Activated CD4-positive, alpha-beta T cell treated with anti-CD3 and anti-CD28 coated beads, Interleukin-2, amount 10 ng/mL, durations not matched to agents 24 days and 14 days (primary cell): ENCODE measurements around the gene PEX11G. TPM values are rescaled to one million over a fixed set of nuclear protein-coding genes. Genes with fewer than 3 reads are reported as not detected.

Experiments used
- DNase-seq: peaks from one replicate; pipeline ENCODE4 v3.0.0; 2022
- H3K27ac Mint-ChIP-seq: one replicate; pipeline ENCODE4 v1.8.0; 2022; ENCODE audit warnings: mild to moderate bottlenecking, mixed read lengths
- H3K27me3 Mint-ChIP-seq: one replicate; pipeline ENCODE4 v1.8.0; 2022; ENCODE audit warnings: mixed read lengths
- H3K36me3 Mint-ChIP-seq: one replicate; pipeline ENCODE4 v1.8.0; 2022; ENCODE audit warnings: low read depth, mild to moderate bottlenecking, mixed read lengths
- H3K4me1 Mint-ChIP-seq: one replicate; pipeline ENCODE4 v1.8.0; 2021; ENCODE audit warnings: mixed read lengths
- H3K4me3 Mint-ChIP-seq: one replicate; pipeline ENCODE4 v1.8.0; 2022; ENCODE audit warnings: mild to moderate bottlenecking, moderate library complexity, mixed read lengths
- H3K9me3 Mint-ChIP-seq: one replicate; pipeline ENCODE4 v1.8.0; 2021; ENCODE audit warnings: mixed read lengths
- intact Hi-C: fragments of 100-400 bp; cut with micrococcal nuclease; formaldehyde crosslinking; loops from one replicate; pipeline ENCODE4 v1.15.1; 2023
- total RNA-seq: library from RNA; stranded (reverse); gene quantifications from 2 replicates; pipeline ENCODE4 v1.2.3, GENCODE V29; 2022

Gene PEX11G
- total RNA-seq, 1 donor from 2014 or later = 1.1 TPM

DNA sequence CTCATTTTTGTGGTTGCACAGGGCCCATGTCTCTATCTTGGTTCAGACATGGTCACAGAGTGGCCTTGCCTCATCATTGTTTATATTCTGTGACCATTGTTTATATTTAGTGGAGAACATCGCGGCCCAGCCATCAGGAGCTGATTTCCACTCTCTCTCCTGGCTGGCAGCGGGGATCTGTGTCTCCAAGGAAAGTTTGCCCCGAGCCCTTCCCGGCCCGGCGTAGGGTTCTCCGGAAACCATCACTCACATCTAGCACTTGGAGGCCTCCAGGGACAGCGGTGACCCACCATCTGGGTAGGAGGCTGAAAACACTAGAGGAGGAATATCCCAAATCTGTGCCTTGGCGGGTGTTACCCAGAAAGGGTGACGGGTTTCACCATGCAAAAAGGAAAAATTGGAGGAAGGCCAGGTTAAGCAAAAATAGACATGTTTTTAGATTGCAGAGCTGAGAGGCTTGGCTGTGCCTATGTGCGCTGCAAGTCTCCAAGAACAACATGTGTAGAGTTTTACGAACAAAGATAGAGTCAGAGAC, 26.3 kb upstream of the PEX11G start:
- Mint-ChIP-seq H3K27ac (peak overlapping the region; percentile 76), H3K36me3 (peaks cover 1% of the 10 kb centered on the region), H3K27me3 (peaks cover 33% of the 10 kb centered on the region), H3K4me1 (peaks cover 7% of the 10 kb centered on the region), H3K9me3 (no peaks in the 10 kb centered on the region), H3K4me3 (peak overlapping the region; percentile 78)
- intact Hi-C loops = no loop called here
- DNase-seq = no peak

- Mint-ChIP-seq H3K4me1 (peaks cover 7% of the 10 kb centered on the region), H3K4me3 (peak overlapping the region; percentile 5), H3K27ac (no peak overlapping the region), H3K36me3 (peaks cover 1% of the 10 kb centered on the region), H3K27me3 (peaks cover 33% of the 10 kb centered on the region), H3K9me3 (no peaks in the 10 kb centered on the region)
- intact Hi-C loops = no loop called here
- no peak for DNase-seq
Measured at GRCh38 chr19:7513809-7514642, 25.2 kb upstream of the PEX11G start.

- Mint-ChIP-seq H3K4me1 (peaks cover 7% of the 10 kb centered on the region), H3K27me3 (peaks cover 24% of the 10 kb centered on the region), H3K36me3 (no peaks in the 10 kb centered on the region), H3K27ac (no peak overlapping the region), H3K9me3 (no peaks in the 10 kb centered on the region), H3K4me3 (no peak overlapping the region)
- intact Hi-C loops = no loop called here
- DNase-seq = no peak
Measured at GRCh38 chr19:7512400-7512851, 23.6 kb upstream of the PEX11G start.

DNA sequence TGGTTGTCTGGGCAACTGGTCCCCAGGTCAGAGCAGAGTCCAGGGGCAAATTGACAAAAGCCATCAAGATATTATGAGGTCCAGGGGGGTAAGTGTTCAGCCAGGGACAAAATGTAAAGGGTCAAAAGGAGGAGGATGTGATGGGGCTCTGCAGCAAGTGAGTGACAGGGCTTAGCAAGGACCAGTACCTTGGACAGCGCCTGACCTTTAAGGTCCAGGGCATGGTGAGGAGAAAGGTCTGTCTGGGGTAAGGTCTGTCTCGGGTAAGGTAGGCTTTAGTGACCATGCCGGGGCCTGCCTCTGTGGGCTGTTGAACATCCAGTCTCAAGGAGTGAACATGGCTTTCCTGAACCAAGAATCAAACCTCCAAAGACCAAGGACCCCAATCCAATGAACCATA, 20.8 kb upstream of the PEX11G start:
- DNase-seq = peak; percentile 71
- Mint-ChIP-seq H3K9me3 (no peaks in the 10 kb centered on the region), H3K27me3 (peaks cover 14% of the 10 kb centered on the region), H3K27ac (no peak overlapping the region), H3K4me3 (no peak overlapping the region), H3K4me1 (peaks cover 8% of the 10 kb centered on the region), H3K36me3 (no peaks in the 10 kb centered on the region)
- intact Hi-C loops = no loop called here

DNA sequence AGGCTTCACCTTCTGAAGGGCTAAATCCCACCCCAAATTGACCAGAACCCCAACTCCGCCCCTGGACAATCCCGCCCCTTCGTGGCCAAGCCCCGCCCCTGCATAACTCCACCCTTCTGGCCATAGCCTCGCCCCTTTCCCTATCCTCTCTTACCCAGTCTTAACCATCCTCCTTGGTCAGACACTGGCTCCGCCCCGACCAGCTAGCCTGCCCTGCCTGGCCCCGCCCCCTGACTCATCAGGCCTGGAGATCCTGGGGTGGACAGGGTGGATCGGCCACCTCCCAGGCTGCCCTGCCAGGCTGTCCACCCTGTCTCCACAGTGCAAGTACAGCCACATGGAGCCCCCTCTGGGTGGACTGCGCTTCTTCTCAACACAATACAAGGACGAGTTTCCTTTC, 19.0 kb upstream of the PEX11G start:
- H3K27me3 Mint-ChIP-seq = peaks cover 11% of the 10 kb centered on the region
- peaks cover 8% of the 10 kb centered on the region for H3K4me1 Mint-ChIP-seq
- intact Hi-C loops = no loop called here
- no peak overlapping the region for H3K4me3 Mint-ChIP-seq
- no peaks in the 10 kb centered on the region for H3K36me3 Mint-ChIP-seq
- DNase-seq = peak; percentile 70
- H3K27ac Mint-ChIP-seq = no peak overlapping the region
- no peaks in the 10 kb centered on the region for H3K9me3 Mint-ChIP-seq

GRCh38 chr19:7506385-7507328, 17.8 kb upstream of the PEX11G start:
- Mint-ChIP-seq H3K27me3 (peaks cover 16% of the 10 kb centered on the region), H3K4me3 (peak overlapping the region; percentile 28), H3K4me1 (peaks cover 8% of the 10 kb centered on the region), H3K9me3 (no peaks in the 10 kb centered on the region), H3K27ac (no peak overlapping the region), H3K36me3 (no peaks in the 10 kb centered on the region)
- peak; percentile 84 for DNase-seq
- intact Hi-C loops = no loop called here

GRCh38 chr19:7505682-7506384, 17.0 kb upstream of the PEX11G start:
- H3K27ac Mint-ChIP-seq = no peak overlapping the region
- H3K4me1 Mint-ChIP-seq = peaks cover 8% of the 10 kb centered on the region
- H3K4me3 Mint-ChIP-seq = peak overlapping the region; percentile 57
- no peaks in the 10 kb centered on the region for H3K9me3 Mint-ChIP-seq
- peaks cover 21% of the 10 kb centered on the region for H3K27me3 Mint-ChIP-seq
- no peaks in the 10 kb centered on the region for H3K36me3 Mint-ChIP-seq
- intact Hi-C loops = no loop called here
- DNase-seq = no peak

DNA sequence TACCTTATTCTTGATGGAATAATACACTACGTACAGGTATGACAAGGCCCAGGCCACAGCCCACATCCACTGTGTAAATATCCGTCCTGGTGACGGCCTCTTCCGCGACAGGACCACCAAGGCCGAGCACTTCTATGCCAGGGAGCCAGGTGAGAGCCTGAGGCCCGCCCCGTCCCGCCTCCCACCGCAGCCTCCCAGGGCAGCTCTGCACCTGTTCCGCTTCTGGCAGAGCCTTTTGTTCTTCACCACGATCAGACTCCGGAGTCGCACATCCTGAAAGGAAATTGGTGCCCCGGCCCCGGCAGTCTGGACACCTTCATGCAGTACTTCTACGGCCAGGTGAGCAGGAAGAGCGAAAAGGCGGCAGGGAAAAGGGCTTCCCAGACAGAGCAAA, 16.4 kb upstream of the PEX11G start:
- H3K27me3 Mint-ChIP-seq = peaks cover 21% of the 10 kb centered on the region
- H3K4me3 Mint-ChIP-seq = peak overlapping the region; percentile 57
- H3K4me1 Mint-ChIP-seq = peaks cover 8% of the 10 kb centered on the region
- DNase-seq = no peak
- no peak overlapping the region for H3K27ac Mint-ChIP-seq
- no peaks in the 10 kb centered on the region for H3K9me3 Mint-ChIP-seq
- no peaks in the 10 kb centered on the region for H3K36me3 Mint-ChIP-seq
- intact Hi-C loops = no loop called here

DNA sequence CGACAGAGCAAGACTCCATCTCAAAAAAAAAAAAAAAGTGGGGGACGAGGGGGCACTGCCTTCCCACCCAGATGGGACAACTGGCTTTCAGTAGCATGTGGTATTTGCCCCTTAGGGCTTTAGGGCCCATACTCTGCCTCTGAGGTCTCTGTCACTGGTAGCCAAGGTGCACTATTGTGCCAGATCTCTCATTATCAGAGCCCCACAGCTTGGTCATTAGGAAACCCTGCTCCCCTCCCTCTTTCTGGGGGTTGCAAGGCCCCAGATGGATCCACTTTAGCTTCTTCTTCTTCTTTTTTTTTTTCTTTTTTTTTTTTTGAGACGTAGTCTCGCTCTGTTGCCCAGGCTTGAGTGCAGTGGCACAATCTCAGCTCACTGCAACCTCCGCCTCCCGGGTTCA, 15.8 kb upstream of the PEX11G start:
- Mint-ChIP-seq H3K36me3 (no peaks in the 10 kb centered on the region), H3K9me3 (no peaks in the 10 kb centered on the region), H3K27ac (no peak overlapping the region), H3K4me3 (no peak overlapping the region), H3K27me3 (peaks cover 25% of the 10 kb centered on the region), H3K4me1 (peaks cover 8% of the 10 kb centered on the region)
- no peak for DNase-seq
- intact Hi-C loops = no loop called here

DNA sequence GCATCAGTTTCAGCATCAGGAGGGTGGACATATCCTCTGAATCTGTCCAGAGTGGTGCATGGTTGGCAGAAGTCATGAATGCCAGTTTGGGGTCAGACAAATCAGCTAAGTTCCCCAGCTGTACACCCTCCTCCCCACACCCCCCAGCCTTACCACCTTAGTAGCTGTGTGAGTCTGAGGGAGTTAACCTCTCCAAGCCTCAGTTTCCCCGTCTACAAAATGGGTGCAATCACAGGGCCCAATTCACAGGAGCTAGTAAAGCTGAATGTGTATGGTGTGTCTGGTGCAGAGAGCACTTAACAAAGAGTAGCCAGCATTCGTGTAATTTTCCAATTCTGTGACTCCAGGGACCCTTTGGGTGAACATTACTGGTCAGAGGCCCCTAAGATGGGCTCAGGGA, 13.7 kb upstream of the PEX11G start:
- Mint-ChIP-seq H3K27ac (no peak overlapping the region), H3K4me3 (no peak overlapping the region), H3K9me3 (no peaks in the 10 kb centered on the region), H3K27me3 (peaks cover 36% of the 10 kb centered on the region), H3K4me1 (peaks cover 8% of the 10 kb centered on the region), H3K36me3 (no peaks in the 10 kb centered on the region)
- intact Hi-C loops = no loop called here
- DNase-seq = no peak

DNA sequence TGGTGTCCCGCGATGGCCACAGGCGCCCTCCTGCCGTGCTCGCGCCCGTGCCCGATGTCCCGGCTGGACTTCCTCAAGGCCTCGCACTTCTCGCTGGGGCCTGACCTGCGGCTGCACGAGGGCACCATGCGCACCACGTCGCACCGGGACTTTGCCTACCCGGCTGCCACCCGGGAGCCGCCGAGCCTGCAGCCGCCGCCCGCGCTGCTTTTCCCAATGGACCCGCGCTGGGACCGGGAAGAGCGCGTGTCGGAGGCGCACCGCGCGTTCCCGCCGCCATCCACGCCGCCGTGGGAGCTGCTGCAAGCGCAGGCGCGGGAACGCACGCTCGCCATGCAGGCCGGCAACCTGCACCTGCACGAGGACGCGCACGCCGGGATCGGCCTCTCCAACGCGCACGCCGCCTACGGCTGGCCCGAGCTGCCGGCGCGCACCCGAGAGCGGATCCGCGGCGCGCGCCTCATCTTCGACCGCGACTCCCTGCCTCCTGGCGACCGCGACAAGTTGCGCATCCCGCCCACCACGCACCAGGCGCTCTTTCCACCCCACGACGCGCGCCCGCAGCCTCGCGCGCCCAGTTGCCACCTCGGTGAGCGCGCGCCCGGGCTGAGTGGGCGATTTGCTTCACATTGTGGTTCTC, 12.1 kb upstream of the PEX11G start:
- Mint-ChIP-seq H3K27me3 (peaks cover 38% of the 10 kb centered on the region), H3K4me3 (peak overlapping the region; percentile 72), H3K36me3 (no peaks in the 10 kb centered on the region), H3K4me1 (peaks cover 5% of the 10 kb centered on the region), H3K27ac (no peak overlapping the region), H3K9me3 (no peaks in the 10 kb centered on the region)
- DNase-seq = peak; percentile 87
- intact Hi-C loops = no loop called here

DNA sequence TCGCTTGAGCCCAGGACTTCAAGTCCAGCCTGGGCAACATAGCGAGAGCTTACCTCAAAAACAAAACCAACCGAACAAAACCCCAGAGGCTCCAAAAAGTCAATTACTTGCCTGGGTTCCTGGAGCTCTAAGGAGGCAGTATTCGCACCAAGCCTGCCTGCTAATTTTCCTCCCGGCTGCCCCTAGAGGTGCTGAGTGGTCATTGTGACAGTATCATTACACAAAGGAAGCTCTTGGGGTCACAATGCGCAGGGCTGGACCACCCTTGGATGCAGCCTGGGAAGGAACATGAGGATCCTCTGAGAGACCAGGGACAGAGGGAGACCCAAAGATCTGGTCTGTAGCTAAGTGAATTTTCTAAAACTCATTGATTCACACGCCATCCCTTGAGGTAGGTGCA, 8.5 kb upstream of the PEX11G start:
- H3K36me3 Mint-ChIP-seq = no peaks in the 10 kb centered on the region
- intact Hi-C loops = no loop called here

More for the DNA sequence above, 8.5 kb upstream of the PEX11G start:
- Mint-ChIP-seq H3K4me1 (peaks cover 10% of the 10 kb centered on the region), H3K27me3 (peaks cover 26% of the 10 kb centered on the region), H3K27ac (no peak overlapping the region), H3K9me3 (peaks cover under 1% of the 10 kb centered on the region), H3K4me3 (no peak overlapping the region)
- DNase-seq = peak; percentile 67
